Measurements from ENCODE around the gene FHOD3. TPM values are rescaled to one million over a fixed set of nuclear protein-coding genes. Genes with fewer than 3 reads are reported as not detected.
A peak's percentile ranks its signal among the peaks of the same experiment; 100 is the strongest.

Gene FHOD3
- total RNA-seq, 1 experiment from 2014 or later = 10.6 TPM

DNA sequence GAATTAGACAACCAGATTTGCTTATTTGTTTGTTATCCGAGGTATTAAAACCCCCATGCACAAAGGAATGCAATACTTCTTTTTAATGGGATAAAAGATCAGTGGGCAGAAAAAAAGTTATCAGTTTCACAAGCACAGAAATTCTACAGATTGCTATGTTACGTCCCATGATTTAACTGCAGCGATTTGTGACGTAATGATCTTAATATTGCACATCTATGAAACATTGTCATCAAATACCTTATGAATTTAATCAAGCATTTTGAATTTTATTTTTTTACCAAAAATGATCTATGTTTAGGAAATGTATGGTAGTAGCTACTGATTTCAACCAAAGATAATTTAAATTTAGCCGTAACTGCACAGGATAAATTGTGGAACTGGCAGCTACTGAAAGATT, 138.9 kb downstream of the FHOD3 start:
- H3K9me3 ChIP-seq (ENCODE audit: insufficient read depth, low read depth) = no peaks in the 10 kb centered on the region
- no peak overlapping the region for H3K27ac ChIP-seq
- DNase-seq = no peak
- H3K4me3 ChIP-seq = no peak overlapping the region
- H2AFZ ChIP-seq = no peak overlapping the region
- H3K4me2 ChIP-seq = no peak overlapping the region
- no peaks in the 10 kb centered on the region for H4K20me1 ChIP-seq (ENCODE audit: insufficient read depth)
- H3K36me3 ChIP-seq (ENCODE audit: low read depth) = no peaks in the 10 kb centered on the region
- ChIA-PET POLR2A (ENCODE audit: unreplicated experiment) (no interaction called here), CTCF (no interaction called here)
- no peak for TF ChIP-seq EZH2 (IDR thresholded peaks at IDR 0.05; ENCODE audit: low read depth)
- TF ChIP-seq, protein P1, sequence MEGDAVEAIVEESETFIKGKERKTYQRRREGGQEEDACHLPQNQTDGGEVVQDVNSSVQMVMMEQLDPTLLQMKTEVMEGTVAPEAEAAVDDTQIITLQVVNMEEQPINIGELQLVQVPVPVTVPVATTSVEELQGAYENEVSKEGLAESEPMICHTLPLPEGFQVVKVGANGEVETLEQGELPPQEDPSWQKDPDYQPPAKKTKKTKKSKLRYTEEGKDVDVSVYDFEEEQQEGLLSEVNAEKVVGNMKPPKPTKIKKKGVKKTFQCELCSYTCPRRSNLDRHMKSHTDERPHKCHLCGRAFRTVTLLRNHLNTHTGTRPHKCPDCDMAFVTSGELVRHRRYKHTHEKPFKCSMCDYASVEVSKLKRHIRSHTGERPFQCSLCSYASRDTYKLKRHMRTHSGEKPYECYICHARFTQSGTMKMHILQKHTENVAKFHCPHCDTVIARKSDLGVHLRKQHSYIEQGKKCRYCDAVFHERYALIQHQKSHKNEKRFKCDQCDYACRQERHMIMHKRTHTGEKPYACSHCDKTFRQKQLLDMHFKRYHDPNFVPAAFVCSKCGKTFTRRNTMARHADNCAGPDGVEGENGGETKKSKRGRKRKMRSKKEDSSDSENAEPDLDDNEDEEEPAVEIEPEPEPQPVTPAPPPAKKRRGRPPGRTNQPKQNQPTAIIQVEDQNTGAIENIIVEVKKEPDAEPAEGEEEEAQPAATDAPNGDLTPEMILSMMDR (conservative IDR thresholded peaks at IDR 0.05) = no peak
- no peaks in the 10 kb centered on the region for H3K9me2 ChIP-seq (ENCODE audit: insufficient read depth)
- H3K4me1 ChIP-seq (replicated peaks; ENCODE audit: insufficient read depth) = no peaks in the 10 kb centered on the region
- no peaks in the 10 kb centered on the region for H3K79me2 ChIP-seq (ENCODE audit: low read depth)
- intact Hi-C loops (cut with micrococcal nuclease; ENCODE audit: unreplicated experiment) = no loop called here
- no peaks in the 10 kb centered on the region for H3K27me3 ChIP-seq (ENCODE audit: insufficient read depth, low read depth)
- H3F3A ChIP-seq (ENCODE audit: insufficient read depth, low read depth) = no peaks in the 10 kb centered on the region
- no TSS peak for BruUV-seq (replicated peaks)

DNA sequence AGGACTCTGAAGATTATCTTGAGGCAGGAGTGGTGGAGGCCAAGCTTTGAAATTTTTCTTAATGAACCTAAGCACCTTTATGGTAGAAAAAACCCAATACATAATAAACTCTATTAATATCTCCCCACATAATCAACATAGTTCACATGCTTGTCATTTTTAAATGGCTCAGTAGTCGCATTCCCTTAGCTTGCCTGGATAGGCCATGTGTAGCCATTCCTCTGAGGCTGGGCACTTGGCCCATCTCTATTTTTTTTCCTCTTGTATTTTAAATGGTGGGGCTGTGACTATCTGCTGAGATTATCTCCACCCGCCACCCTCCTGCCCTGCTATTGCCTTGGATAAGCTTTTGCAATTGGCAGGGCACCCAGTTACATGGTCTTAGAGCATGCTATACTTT, 143.1 kb downstream of the FHOD3 start:
- no peak overlapping the region for H3K4me2 ChIP-seq

DNA sequence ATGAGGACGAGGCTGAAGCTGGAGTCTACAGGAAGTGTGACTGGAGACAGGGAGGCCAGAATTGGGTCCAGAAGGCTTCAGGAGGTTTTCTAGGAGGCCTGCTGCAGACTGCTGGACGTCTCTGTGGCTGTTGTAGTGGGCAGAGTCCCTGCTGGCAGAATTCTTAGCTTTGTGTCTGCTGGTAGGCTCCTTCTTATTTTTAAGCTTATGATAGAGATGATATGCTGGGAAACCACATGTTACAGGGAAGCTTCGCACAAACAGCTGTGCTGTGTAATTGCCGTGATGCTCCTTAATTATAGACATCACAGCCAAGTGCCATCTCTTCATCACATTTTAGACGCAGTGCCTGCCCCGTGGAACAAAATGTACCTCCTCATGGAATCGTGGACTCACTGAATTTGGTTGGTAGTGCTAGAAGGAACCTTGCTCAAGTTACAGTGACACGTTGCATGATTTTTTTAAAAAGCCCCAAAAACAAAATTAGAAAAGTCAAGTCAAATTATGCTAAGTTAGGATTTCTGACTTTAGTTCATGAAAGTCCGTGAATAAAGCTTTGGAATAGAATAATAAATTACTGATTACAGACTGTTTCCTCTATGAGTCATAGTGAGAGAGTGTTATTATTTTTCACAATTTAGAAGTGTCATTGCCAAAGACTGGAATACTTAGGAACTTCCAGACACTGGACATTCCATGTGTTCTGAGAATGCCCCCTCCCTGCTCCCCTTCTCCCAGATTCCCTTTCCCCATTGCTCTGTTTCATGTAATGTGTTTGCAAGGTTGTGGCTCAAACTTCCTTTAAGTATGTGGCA, 144.1 kb downstream of the FHOD3 start:
- DNase-seq = peak in 1 of 2 experiments; percentile 34
- H3K4me1 ChIP-seq (replicated peaks; ENCODE audit: insufficient read depth) = 0 out of 2 replicates have a peak, but pooled peaks cover 4% of the 10 kb centered on the region
- H3K9me2 ChIP-seq (ENCODE audit: insufficient read depth) = no peaks in the 10 kb centered on the region
- TF ChIP-seq EZH2 (IDR thresholded peaks at IDR 0.05; ENCODE audit: low read depth) = no peak
- TF ChIP-seq, protein P1 (conservative IDR thresholded peaks at IDR 0.05) = no peak
- H3K4me3 ChIP-seq = no peak overlapping the region
- H3F3A ChIP-seq (ENCODE audit: insufficient read depth, low read depth) = no peaks in the 10 kb centered on the region
- ChIA-PET CTCF (interaction anchor here (0.5 kb wide), 1 partner anchor 132 kb away, joined by 3 read pairs; no protein-coding TSS in a partner anchor), POLR2A (ENCODE audit: unreplicated experiment) (no interaction called here)
- H3K36me3 ChIP-seq (ENCODE audit: low read depth) = no peaks in the 10 kb centered on the region
- peak overlapping the region; percentile 31; the same call in 1 of the 2 replicates for H3K4me2 ChIP-seq
- BruUV-seq (replicated peaks) = no TSS peak
- H3K9me3 ChIP-seq (ENCODE audit: insufficient read depth, low read depth) = no peaks in the 10 kb centered on the region
- H3K79me2 ChIP-seq (ENCODE audit: low read depth) = no peaks in the 10 kb centered on the region
- no peak overlapping the region for H2AFZ ChIP-seq
- intact Hi-C loops (cut with micrococcal nuclease; ENCODE audit: unreplicated experiment) = loop anchor here (5.0 kb wide), 1 partner anchor 91 kb away; no protein-coding TSS in a partner anchor
- no peaks in the 10 kb centered on the region for H4K20me1 ChIP-seq (ENCODE audit: insufficient read depth)
- H3K27ac ChIP-seq = peak overlapping the region; percentile 16; the same call in 1 of the 2 replicates
- H3K27me3 ChIP-seq (ENCODE audit: insufficient read depth, low read depth) = no peaks in the 10 kb centered on the region

More for the DNA sequence above, 143.1 kb downstream of the FHOD3 start:
- Histone ChIP-seq H3K4me3 (no peak overlapping the region), H3K9me2 (ENCODE audit: insufficient read depth) (no peaks in the 10 kb centered on the region), H3K9me3 (ENCODE audit: insufficient read depth, low read depth) (no peaks in the 10 kb centered on the region), H3K36me3 (ENCODE audit: low read depth) (no peaks in the 10 kb centered on the region), H4K20me1 (ENCODE audit: insufficient read depth) (no peaks in the 10 kb centered on the region), H3K4me1 (replicated peaks; ENCODE audit: insufficient read depth) (0 out of 2 replicates have a peak, but pooled peaks cover 4% of the 10 kb centered on the region), H3F3A (ENCODE audit: insufficient read depth, low read depth) (no peaks in the 10 kb centered on the region), H3K27ac (no peak overlapping the region), H2AFZ (no peak overlapping the region), H3K79me2 (ENCODE audit: low read depth) (no peaks in the 10 kb centered on the region), H3K27me3 (ENCODE audit: insufficient read depth, low read depth) (no peaks in the 10 kb centered on the region)
- CTCF ChIA-PET = no interaction called here
- TF ChIP-seq, protein P1 (conservative IDR thresholded peaks at IDR 0.05) = no peak
- no peak for TF ChIP-seq EZH2 (IDR thresholded peaks at IDR 0.05; ENCODE audit: low read depth)
- BruUV-seq (replicated peaks) = no TSS peak
- peak; percentile 35 to 46 for DNase-seq
- POLR2A ChIA-PET (ENCODE audit: unreplicated experiment) = interaction anchor here (0.6 kb wide), 1 partner anchor 105 kb away, joined by 3 read pairs; no protein-coding TSS in a partner anchor
- intact Hi-C loops (cut with micrococcal nuclease; ENCODE audit: unreplicated experiment) = loop anchor here (5.0 kb wide), 1 partner anchor 92 kb away; no protein-coding TSS in a partner anchor

Measured in PC-9 (cell line).